Glomerular visceral epithelial cell (primary cell): ENCODE measurements around the gene TBC1D22A.

Source experiments
- DNase-seq: peaks from one replicate; pipeline ENCODE4 v3.0.0-alpha.2; 2016; ENCODE audit errors: extremely low spot score

The TBC1D22A gene

DNA sequence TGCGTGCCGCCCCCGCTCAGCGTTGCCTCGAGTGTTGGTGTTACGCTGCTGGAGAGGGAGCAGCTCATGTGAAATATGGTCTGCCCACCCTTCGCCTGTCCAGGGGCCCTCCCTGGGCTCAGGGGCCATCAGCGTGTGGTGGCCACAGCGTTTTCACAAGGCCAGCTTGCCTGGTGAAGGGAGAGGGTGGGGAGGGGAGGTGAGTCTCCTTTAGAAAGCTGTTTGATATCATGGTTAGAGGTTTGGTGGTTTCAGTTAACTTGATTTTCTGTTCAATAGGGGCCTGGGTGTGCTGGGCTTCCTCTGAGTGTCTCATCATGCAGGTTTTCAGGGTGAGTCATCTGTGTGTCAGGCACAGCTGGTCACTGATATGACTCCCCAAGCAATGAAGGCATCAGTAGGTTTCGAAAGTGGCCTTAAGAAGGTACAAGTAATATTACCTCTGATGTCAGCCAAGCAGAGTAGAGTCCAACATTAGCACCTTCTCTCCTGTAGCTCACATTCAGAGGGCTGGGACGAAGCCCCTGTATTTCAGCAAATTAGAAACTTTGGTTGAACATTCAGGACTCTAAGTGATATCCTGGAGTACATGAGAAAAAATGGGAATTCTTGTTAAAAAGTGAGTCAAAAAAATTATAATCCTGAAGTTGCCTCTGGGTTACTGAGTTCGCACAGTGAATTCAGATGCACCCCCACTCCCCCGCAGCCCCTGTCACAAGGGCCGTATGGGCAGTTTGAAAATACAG is 172.5 kb downstream of the TBC1D22A start:
- peak; percentile 93 for DNase-seq

DNA sequence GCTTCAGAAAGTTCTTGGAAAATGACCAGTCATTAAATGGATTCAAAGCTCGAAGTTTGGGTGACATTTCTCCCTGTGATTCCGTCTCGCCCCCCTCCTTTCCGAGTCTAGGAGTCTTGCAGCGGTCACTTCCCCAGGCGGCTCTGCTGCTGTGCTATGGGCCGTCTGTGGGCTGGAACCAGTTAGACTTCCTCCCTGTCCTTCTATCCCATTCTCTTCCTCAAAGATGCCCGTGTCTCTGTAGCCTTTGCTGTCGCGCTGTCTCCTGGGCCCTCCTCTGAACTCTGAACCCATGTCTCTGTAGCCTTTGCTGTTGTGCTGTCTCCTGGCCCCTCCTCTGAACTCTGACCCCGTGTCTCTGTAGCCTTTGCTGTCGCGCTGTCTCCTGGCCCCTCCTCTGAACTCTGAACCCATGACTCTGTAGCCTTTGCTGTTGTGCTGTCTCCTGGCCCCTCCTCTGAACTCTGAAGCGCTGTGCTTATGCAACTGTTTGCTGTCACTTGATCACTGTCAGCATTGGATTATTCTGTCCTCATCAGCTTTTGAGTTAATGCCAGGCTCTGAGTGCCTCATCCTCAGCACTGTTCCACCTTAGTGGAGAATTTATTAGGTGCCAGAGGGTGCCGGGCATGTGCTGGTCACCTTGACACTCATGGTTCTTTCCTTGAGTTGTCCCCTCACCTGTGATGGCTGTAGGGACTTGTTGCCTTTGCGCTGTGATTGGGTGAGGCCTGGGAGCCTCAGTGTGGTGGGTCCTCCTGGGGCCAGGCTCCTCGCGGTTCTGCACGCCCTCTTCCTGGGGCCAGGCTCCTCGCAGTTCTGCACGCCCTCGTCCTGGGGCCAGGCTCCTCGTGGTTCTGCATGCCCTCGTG is 173.3 kb downstream of the TBC1D22A start:
- no peak for DNase-seq

DNA sequence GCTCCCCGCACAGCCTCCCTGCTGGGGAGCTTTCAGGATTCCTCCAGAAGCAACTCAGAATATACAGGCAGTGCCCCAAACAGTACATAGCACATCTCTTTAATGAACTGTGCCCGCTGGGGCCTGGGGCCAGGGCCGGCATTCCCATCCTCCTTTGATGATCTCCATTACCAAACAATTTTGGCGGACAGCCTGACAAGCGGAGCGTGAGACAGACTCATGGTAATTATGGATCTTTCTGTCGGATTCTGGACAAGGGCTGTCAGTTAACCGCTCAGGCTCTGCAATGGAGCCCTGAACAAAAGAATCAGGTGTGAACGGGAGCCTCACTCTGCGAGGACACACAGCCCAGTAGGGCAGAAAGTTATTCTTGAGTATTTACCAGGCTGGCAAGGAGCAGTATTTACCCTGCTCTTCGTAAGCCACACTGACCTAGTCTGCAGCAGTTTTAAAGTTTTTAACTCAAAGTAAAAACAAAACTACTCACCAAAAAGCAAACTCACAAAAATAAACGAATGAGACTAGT is 174.0 kb downstream of the TBC1D22A start:
- DNase-seq: peak; percentile 85

DNA sequence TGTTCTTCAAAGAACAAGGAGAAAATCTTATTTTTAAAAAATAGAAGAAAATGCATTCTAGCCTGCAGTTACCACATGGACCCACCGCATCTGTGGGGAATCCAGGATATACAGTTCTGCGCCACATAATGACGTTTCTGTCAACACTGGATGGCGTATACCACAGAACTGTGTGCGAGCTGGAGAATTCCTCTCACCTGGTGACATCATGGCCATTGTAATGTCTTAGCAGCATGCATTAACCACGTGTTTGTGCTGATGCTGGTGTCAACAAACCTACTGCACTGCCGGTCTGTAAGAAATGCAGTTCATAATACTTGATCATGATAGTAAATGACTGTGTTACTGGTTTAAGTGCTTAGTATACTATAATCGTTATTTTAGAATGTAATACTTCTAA is 174.7 kb downstream of the TBC1D22A start:
- no peak for DNase-seq

DNA sequence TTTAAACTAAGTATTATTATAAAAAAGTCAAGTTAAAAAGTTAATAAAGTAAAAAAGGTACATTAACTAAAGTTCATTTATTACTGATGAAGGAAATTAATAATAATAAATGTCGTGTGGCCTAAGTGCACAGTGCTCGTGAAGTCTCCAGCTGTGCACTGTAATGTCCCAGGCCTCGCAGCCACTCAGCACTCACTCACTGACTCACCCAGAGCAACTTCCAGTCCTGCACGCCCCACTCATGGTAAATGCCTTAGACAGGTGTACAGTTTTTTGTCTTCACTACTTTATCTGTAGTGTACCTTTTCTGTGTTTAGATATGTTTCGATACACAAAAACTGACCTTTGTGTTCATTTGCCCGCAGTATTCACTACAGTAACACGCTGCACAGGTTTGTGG is 175.5 kb downstream of the TBC1D22A start:
- no peak for DNase-seq

DNA sequence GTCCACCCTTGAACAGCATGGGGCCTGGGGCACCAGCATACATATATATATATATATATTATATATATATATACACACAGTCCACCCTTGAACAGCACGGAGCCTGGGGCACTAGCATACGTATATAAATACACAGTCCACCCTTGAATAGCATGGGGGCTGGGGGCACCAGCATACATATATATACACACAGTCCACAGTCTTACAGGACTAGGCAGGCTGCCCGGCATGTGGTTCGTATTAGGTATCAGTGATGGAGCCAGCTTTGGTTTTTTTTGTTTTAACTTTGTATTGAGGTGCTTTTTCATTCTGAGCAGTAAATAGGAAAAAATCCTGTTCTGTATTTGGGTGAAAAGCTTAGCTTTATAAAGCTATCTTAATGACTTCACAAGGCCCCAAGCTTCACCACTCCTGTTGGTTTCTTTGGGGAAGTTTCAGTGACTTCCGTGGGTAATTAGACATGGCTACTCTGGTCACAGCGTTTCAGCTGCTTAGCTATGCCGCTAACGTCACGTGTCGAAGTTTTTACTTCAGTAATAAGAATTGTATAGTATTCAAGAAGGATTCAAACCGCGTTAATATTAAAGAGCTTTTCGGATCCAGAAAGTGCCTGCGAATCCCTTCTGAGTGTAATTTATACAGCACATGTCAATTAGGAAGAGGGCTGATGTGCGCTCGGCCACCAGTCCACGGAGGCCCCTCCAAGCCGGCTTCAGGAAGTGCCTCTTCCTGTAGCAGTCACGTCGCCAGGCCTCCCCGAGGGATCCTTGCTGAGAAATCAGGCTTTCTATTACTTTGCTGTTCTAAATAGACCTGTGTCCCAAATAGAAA is 179.7 kb downstream of the TBC1D22A start:
- no peak for DNase-seq

DNA sequence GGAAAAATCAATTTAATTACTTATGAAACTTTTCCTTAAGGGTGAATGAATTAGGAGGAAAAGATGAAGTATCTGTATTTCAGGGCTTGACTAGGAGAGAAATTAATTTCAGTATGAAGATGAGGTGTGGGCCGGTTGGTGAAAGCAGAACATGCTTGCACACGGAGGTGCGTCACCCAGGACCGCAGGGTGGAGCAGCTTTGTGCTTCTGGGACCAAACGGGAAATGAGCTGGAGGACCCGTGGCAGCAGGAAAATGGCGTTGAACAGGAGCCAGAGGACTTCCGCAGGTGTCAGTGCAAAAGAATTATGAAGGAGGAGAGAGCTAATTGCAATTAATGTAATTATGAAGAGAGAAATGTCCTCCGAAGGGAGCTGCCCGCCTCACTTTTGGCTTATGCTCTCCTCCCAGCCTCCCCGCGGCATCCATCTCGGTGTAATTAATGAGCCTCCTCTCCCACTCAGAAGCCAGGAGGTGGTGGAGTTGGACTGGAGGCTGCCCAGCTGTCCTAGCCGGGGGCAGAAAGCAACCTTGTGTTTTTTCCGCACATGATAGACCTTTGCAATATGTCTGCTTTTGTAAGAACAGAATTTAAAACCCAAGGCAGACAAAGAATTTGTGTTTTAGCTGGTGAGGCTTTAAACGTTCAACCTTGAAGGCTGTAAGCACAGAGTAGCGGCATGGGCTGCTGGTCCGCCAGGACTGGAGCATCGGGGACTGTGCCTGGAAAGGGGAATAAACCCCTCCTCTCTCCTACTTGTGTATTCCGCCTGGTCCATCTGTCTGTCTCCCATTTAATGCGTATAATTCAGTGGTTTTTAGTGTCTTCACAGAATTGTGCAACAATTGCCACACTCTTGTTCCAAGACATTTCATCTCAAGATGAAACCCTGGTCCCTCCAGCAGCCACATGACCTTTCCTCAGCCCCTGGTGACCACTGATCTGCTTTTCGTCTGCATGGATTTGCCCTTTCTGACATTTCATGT is 180.6 kb downstream of the TBC1D22A start:
- DNase-seq: no peak

DNA sequence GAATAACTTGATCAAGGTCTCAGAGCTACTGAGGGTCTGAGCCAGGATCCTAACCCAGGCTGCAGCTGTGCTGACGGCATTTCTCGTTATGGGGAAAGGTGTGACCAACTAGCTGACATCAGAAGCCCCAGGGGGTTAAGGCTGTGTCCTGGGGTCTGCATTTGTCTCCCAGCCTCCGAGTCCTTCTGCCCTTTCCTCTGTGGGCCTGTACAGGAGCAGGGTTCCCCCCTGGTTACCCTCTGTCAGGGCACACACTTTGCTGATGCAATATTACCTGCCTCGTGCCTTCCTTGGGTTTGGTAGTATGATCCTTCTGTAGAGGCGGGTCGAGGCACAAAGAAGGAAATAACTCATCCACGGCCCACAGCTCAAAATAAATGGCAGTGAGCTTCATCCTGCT is 183.0 kb downstream of the TBC1D22A start:
- no peak for DNase-seq

DNA sequence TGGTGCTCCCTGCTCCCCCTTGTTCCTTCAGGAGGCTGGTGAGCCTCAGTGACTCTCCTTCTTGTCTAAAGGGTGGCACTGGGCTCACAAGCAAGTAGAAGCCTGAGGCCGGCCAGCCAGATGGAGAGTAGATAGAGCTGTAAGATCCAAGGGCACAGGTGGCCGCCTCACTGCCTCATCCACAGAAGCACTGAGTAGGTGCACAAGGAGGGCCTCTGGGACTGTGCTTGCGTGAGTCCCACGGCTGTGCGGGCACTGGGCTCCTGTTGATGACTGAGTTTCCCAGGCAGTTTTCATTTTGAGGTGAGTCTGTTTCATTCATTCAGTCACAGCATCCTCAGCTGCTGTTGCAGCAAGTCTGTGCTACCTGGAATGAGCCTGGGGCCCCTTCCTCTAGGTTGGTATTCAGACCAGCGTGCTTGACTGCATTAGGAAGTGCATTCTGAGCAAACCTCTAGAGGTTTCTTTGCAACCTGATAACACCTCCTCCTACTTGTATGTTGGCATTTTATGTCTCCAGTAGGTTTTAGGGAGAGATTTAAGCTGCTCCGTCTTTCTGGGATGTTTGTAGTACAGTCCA is 184.0 kb downstream of the TBC1D22A start:
- no peak for DNase-seq

DNA sequence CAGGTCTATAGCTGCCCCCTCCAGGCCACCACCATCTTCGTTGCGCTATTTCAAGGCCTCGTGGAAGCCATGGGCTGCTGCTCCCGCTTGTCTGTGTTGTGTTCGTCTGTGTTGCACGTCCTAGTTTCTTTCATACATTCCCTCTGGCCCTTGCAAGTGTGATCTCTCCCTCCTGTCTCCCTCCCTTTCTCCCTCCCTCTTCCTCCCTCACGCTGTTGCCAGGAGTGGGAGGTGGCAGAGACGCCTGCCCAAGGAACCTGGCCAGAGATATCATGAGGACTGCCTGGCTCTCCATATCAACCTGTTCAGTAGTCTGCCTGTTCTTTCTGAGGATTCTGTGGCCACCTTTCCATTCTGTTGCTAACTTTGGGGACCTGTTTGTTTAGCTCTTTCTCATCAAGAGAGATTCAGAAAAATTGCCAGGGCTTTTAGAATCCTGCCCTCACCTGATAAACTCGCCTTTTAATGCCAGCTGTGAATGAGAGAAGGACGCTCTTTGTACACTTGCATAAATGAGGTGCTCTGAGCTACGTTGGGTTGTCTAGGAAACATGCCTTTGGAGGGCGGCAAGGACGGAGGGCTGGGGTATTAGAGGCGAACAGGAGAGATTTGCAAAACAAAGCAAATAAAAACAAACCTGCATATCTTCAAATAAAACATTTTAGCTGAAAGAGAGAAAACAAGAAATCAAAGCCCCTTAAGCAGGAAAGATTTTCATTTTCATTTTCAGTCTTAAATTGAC is 185.2 kb downstream of the TBC1D22A start:
- DNase-seq: no peak

DNA sequence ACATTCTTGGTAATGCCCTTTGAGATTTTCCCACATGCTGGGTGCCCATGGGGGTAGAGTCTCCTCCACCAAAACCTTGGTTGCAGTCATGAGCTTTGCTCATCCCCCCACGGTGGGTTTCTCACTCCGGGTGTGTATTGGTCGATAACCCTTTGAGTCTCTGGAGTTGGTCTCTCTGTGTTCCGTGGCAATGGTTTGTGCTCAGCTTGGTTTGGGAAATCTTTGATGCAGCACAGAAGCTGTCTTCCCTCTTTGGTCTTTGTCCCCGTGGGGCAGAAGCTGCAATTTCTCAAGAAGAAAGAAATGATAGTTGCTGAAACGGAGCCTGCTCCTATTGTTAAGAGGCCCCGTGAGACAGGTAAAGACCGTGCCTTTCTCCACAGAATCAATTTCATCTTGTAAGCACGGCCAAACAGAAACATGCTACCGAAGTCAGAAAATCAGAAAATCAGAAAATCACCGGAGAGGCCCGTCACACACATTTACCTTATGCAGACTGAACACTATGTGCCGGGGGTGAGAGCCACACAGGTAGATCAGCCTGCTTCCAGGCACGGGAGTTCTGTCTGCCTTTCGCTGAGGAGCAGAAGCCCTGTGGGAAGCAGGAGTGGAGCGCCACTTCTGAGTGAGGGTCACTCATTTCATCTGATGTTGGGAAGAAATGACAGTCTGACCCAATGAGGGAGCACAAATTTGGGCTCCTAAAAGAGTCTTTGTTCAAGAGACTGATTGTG is 186.1 kb downstream of the TBC1D22A start:
- no peak for DNase-seq

DNA sequence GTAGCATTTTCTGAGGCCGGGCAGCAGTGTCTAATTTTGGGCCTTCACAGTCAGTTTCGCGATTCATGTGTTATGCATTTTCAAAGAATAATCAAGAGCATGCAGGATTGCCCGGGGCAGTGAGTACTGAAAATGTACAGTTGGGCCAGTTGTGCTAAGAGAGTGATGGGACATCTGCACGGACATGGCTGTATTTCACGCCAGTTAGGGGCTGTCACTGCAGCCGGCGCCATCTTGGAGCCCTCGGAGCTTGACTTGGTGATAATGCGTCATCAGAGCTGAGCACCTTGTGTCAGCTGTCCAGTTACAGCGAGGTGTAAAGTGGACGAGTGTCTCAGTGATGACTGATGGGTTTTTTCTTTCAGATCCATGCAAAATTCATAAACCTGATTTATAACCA is 188.9 kb downstream of the TBC1D22A start:
- DNase-seq: no peak

DNA sequence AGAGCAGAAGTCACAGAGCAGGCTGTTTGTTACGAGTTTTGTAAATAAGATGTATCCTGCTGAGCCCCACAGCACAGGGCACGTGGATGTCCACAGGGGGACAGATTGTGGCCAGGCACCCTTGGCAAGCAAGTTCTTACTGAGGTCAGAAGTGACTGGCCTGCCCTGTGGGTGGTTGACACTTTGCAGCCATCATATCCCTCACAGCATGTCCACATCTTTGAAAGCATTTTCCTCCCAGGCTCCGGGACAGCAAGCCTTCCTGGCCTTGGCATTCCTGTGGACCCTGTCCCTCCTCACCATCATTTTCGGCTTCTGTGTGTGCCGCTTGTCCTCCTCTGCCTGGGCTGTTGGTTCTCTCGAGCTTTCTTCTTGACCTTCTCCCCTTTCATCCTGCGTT is 189.5 kb downstream of the TBC1D22A start:
- no peak for DNase-seq

DNA sequence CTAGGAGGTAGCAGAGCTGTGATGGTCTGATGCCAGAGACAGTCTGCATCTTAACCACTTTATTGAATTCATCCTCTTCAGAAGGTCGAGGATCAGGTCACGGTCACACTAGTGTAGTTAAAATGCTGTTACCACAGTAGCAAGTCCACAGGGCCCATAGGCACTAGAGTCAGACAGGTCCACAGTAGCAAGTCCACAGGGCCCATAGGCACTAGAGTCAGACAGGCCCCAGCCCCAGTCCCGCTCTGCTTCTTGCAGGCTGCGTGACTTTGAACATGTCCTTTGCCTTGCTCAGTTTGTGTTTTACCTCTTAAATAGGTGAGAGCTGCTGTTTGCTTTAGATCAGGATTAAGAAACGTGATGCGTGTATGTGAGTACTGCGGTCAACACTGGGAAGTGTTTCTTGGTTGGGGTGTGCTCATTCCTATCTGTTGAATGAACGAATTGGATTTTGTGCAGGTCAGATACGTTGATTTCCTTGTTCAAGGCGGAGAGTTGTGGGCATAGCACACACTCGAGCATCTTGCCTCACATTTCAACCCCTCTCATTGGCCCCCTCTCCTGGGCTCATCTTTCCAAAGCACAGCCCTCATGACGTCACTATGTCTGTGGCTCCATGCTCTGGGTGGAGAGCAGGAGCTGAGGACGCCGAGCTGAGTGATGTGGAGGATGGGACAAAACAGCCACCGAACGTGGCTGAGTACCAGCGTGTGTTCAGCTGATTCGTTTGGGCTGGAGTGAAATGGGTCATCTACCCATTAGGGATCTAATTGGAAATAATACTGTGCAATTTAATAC is 191.7 kb downstream of the TBC1D22A start:
- DNase-seq: no peak

DNA sequence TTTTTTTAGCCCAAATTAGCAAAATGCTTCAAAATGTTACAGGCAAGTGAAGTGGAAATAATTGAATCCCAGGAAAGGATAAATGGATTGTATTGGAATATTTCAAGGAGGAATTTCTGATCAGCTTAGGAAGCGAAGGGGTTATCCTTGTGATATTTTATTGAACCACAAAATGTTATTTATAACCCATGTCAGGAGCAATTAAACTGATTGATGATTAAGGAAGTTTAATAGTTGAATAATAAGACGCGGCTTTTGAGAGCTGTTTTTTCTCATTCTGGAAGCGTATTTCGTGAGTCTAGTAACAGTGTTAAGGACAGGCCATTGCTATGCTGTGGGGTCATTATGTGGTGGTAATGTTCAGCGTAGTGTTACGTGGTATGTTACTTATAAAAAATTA is 192.3 kb downstream of the TBC1D22A start:
- no peak for DNase-seq

DNA sequence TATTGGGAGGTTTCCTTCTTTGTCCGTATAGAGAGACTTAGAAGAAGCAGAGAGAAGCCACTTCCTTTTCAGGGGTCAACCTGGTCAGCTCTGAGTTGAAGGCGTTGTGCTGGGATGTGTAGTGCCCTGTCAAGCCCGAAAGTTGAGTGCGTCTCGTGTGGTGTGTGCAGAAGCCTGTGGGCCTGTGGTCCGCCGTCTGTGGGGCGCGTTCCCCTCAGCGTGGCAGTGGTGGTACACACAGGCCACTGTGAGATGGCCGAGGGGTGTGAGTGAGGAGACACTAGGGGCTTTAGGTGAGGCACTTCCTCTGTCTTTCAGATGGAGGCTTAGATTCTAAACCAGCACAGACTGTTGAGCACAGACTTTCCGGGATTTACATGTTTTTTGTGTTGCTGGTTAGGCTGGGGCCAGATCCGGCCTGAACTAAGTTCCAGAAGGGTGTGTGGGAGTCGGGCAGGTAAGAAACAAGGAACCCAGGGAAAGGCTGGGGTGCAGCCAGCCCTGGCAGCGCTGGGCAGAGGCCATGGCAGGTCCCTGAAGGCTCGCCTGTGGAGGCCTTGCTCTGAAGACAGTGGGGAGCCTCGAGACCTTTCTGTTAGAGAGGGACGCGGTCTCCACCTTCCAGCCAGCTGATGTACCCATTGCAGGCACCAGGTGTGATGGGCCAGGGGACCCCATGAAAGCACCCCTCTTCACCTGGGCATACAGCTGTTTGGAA is 194.2 kb downstream of the TBC1D22A start:
- no peak for DNase-seq

DNA sequence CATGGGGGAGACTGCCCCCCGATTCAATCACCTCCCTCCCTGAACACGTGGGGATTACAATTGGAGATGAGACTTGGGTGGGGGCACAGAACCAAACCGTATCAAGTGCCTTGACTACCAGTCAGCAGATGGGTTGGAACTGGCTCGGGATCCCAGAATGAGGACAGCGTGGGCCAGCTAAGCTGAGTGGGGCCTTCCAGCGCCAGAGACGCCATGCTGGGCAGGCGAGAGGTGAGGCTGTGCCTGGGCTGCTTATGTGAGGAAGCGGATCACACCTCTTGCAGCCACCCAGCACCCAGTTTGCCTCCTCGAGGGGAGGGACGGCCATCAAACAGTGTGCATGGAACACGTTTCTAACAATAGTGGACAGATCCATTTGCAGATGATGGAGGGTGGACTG is 195.1 kb downstream of the TBC1D22A start:
- DNase-seq: no peak

DNA sequence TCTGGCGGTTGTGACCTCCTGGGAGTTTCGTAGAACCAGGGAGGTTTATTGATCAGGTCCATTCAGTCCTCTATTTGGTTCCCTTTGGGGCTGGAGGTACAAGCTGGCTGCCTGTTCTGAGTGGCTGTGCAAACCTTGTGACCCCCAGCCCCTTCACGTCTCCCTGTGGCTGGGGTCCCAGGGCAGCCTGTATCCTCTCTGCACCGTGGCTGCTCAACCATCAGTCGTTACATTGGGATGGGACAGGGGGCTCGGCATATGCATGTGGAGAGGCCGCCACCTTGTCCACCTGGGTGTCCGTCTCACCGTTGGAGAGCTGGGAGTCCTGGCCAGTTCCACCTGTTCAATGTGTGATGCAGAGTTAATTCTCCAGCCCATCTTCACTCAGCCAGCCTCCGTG is 195.7 kb downstream of the TBC1D22A start:
- no peak for DNase-seq
